Stimulated activated CD8-positive, alpha-beta memory T cell treated with anti-CD3 and anti-CD28 coated beads, Interleukin-15, amount 100 ng/mL, for 24 hours (primary cell): Measurements from ENCODE around the gene TNFAIP2.
A peak's percentile ranks its signal among the peaks of the same experiment; 100 is the strongest.

Source experiments
- DNase-seq: peaks from one replicate; pipeline ENCODE4 v3.0.0-alpha.2; 2020; ENCODE audit warnings: low read depth

TNFAIP2 gene, protein sequence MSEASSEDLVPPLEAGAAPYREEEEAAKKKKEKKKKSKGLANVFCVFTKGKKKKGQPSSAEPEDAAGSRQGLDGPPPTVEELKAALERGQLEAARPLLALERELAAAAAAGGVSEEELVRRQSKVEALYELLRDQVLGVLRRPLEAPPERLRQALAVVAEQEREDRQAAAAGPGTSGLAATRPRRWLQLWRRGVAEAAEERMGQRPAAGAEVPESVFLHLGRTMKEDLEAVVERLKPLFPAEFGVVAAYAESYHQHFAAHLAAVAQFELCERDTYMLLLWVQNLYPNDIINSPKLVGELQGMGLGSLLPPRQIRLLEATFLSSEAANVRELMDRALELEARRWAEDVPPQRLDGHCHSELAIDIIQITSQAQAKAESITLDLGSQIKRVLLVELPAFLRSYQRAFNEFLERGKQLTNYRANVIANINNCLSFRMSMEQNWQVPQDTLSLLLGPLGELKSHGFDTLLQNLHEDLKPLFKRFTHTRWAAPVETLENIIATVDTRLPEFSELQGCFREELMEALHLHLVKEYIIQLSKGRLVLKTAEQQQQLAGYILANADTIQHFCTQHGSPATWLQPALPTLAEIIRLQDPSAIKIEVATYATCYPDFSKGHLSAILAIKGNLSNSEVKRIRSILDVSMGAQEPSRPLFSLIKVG

DNA sequence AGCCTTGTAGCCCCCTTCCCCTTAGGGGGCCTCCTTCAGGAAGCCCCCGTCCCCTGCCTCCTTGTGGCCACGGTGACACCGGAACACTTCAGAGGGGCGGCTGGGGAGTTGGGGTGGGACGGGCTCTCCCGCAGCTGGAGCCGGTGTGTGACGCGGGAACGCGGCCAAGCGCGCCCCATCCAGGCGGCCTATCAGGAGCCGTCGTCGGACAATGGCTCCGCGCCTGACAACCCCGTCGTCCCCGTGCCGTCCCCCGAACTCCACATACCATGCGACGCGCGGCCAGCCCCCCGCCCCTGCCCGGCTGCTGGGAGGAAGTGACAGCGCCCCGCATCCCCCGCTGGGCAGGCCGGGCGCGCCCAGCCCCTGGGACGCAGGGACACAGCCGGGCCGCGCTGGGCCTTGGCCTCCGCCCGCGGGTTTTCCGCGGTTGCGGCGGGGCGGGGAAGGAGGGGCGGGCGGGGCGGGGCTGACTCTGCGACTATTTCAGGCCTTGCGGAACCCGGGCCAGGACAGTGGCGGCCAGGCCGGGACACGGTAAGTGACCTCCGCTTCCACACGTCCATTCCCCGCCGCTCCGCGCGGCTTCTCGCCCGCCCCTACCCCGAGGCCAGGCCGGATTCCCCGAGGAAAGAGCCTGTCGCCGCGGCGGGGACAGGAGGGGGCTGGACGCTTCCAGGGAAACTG, at the start of gene TNFAIP2:
Gene TNFAIP2, plus strand, starts transcription at position 515 of the 687 bp plus-strand sequence. CDS start 2,997 bp downstream, outside the sequence.
- no peak for DNase-seq

DNA sequence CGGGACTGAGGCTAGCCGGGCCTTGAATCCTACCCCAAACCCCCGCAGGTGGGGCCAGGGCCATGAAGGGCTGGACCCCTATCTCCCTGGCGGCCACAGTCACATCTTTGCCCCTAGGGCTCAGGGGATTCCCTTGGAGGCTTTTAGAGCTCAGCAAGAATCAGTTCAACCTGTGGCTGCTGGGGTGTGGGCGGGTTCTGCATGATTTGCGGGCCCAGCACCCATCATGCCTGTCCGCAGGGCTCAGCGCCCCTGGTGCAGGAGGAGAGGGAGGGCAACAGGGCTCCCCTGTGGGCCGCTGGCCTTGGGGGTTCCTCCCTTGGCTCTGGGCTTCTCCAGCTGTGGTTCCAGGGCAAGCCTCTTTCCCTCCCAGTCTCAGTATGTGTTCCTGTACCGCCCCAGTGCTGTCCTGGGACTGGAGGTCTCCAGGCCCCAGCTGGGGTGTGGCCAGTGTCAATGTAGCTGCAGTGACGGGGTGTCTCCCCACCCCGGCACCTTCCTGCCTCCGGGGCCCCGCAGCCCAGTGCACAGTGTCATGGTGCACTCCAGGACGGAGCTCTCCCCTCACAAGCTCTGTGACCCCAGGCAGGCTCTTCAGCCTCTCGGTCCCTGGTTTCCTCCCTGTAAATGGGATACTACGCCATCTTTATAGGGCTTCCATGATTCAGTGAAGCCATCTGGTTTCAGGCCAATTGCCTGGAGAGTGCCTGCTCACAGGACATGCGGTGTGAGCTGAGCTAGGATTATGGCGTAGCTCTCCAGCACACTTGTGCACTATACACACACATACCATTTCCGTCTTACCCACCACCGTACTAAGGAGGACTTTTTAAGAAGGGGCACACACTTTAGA, 49.2 kb upstream of the TNFAIP2 start:
- DNase-seq: no peak

DNA sequence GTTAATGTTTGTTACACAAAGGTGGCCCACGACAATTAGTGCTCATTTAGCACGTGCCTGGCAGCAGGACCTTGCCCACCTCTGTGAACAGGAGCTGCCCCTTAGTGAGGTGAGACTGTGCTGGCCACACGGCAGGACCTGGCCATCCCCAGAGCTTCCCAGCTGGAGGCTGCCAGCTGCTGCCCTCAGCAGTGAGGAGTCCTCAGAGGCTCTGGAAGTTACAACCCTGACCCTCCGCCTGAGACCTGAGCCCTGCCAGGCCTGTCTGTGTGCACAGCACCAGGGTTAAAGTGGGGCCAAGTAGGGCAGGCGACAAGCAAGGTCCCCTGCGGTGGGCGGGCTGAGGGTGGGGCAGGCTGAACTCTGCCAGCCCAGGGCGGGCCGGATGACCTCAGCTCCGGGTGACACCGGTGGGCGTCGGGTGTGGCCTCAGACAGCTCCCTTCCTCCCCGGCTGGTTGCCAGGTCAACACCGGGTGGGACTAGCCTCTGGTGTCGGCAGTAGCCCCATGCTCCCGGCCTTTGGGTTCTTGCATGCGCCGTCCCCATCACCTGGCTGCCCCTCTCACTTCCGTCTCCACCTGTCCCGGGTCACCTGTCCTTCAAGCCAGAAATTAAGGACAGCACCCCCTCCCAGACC, 48.4 kb upstream of the TNFAIP2 start:
- DNase-seq: no peak

DNA sequence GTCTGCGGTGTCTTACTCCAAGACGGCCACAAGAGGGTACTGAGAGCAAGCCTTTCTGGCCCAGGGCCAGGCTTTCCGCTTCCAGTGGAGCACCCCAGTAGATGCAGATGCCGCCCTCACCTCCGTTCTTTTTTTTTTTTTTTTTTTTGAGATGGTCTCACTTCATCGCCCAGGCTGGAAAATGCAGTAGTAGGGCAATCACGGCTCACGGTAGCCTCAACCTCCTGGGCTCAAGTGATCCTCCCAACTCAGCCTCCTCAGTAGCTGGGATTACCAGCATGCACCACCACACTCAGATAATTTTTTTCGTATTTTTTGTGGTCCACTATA, 44.9 kb upstream of the TNFAIP2 start:
- DNase-seq: peak; percentile 40

DNA sequence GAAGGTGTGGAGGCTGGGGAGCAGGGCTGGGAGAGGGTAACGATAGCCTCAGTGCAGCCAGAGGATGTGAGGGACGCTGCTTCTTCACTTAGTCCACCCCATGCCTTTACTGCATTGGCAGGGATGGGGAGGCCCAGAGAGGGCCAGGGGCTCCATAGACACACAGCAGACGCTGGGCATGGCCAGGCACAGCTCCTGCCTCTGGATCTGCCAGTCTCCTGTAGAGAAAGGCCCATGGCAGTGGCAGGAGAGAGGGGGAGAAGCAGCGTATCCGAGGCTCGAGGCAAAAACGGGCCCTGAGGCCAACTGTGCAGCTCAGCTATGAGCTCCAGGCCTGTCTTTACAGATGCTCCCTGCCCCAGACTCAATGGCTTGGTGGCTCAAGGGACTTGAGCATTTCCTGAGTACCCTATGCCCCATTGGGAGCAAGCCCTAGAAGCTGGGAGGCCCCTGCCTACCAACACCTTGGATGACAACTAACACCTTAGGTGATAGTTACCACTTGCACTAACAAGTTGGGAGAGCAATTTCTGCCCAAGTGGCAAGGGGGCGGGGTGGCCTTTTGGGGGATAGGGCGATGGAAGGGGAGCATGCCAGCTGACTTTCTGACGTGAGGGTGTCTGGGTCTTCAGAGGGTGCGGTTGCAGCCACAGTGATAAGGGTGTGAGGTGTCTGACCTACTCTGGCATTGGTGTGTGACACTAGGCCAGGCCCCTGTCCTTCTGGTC, 44.2 kb upstream of the TNFAIP2 start:
- no peak for DNase-seq

DNA sequence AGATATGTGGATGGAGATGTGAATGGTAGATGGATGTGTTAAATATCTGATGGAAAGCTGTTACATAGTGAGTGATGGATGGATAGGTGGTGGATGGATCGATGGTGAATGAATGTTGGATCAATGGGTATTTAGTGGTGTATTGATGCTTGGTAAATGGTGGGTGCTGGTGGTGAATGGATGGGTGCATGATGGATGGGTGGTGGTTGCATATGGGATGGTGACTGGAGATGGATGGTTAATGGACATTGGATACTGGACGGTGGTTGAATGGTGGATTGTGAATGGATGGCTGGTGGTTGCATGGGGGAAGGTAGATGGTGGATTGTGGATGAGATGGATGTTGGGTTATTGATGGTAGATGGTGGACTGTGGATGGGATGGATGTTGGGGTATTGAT, 41.3 kb upstream of the TNFAIP2 start:
- no peak for DNase-seq

DNA sequence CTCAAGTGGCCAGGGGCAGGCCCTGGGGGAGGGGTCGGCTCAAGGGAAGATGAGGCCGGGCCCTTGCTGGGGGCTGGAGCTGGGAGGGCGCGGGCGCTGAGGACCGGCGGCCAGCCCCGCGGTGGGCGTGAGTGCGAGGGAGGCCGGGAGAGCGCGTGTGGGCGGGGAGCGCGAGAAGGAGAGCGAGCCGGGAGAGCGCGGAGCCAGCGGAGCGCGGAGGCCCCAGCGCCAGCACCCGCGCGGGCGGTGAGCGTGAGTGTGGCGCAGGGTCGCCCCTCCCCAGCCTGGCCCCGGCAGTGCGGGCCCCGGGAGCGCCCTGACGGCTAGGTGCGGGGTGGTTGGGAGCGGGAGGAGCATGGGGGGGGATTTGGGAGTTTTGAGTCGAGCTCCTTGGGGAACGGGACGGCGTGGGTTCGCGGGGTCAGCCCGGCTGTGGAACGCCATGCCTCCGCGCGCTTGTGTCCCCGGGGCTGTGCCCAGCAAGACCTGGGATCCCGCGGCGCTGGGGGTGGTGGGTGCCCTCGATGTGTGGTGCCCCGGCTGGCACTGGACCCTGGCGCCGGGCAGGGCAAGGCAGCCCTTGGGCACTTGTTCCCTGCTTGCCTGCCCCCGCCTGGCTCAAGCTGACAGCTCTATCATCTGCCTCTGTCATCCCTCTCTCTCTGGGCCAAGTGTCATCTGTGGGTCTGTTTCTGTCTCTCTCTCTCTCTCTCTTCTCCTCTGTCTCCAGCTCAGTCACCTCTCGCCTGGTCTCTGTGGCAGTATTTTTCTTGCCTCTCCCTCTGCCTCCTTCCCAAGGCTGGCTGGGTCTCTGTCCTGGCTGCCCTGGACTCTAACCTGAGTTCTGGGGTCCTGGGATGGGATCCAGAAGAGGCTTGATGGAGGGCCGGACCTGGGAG, 39.0 kb upstream of the TNFAIP2 start, which contains the start of gene LBHD2:
Gene LBHD2, plus strand, starts transcription at position 190 of the 899 bp plus-strand sequence. CDS start 1,803 bp downstream, outside the sequence.
- DNase-seq: no peak

DNA sequence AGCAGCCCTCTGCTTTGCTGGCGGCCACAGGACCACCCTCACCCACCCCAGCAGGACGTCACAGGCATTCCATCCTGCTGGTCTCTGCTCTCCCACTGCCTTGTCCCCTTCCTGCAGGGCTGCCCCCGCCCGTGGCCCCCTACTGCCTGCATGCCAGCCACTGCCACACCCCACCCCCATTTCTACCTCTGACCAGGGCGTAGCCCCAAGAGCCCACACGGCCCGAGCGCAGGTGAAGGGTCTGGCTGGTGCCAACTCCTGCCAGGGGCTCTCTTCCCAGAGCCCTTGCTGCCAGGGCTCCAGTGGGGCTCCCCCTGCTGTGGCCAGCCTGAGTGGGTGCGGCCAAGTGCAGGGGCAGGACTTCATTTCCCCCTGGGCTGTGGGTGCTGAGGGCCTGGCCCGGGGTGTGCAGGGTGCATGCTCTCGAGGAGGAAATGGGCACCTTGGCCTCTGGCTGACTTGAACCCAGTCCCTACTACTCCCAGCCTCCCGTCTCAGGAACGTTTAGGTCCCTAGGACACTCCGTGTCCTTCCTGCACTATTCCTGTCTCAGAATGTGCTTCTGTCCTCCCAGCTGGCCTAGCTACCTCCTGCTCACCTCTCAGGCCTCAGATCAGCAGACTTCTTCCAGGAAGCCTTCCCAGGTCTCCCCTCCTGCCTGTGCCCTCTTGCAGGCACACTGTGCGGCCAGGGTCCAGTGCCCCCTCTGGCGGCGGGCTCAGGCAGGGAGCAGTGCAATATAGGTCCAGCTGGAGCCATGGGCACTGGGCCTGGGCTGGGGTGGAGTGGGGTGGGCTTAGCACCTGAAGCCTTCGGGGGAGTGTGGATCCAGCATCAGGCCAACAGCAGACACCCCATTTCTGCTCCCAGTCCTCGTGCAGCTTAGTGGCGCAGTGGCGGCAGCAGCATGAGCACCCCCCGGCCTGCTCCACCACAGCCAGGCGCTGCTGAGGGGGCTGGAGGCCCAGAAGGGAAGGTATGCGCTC, 37.9 kb upstream of the TNFAIP2 start:
- DNase-seq: no peak

DNA sequence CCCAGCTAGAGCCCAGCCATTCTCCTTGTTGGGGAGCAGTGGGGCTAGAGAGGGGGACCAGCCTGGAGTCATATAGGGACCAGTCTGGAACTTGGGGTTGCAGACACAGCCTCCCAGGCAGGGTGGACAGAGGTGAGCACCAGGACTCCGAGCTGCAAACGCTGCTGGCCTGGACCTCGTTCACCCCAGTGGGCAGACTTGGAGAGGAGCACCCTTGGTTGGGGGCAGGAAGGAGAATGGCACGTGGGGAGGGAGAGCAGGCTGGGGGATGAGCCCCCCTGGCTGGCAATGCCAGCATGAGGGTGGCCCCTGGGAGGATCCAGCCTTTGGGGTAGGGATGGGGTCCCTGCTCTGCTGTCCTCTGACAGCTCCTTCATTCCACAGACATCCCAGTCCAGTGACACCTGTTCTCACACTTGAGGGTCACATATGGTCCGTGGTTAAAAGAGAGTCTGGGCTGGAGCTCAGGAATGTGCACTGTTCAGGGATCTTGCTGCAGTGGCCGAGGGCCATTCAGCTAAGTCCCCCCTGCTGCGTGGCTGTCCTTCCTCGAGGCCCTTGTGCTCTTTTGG, 36.4 kb upstream of the TNFAIP2 start:
- DNase-seq: no peak

DNA sequence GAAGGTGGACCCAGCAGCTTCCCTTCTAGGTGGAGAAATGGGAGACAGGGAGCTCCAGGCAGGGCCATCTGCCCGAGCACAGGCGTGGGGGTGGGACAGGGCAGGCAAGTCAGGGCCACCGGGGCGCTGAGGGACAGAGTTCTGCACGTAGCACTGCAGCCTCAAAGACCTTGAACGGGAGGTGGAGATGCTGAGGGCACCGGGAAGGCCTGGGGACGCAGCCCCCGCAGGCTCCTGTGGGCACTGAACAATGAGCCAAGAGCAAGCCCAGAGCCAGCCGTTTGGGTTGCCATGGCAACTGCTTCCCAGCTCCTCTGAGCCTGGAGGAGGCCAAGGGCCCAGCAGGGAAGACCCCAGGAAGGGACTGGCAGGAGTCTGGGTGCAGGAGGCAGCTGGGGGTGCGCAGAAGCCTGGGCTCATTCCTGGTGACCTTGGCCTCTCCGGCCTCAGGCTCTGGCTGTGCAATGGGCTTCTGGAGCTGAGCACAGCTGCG, 35.9 kb upstream of the TNFAIP2 start:
- DNase-seq: no peak

DNA sequence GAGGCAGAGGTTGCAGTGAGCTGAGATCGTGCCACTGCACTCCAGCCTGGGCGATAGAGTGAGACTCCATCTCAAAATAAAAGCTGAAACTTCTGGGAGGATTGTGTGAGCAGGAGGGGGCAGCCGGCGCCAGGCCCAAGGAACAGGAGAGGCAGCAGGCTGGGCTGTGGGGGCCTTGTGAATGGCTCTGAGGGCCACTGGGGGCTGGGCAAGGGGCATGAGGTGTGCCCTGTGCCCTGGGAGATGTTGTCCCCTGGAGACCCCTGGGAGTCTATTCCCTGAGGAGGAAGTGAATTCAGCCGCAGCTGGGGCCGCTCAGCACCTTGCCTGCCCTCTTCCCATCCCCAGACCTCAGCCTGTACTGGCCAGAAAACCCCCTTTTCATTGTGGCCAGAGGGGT, 34.3 kb upstream of the TNFAIP2 start:
- no peak for DNase-seq

DNA sequence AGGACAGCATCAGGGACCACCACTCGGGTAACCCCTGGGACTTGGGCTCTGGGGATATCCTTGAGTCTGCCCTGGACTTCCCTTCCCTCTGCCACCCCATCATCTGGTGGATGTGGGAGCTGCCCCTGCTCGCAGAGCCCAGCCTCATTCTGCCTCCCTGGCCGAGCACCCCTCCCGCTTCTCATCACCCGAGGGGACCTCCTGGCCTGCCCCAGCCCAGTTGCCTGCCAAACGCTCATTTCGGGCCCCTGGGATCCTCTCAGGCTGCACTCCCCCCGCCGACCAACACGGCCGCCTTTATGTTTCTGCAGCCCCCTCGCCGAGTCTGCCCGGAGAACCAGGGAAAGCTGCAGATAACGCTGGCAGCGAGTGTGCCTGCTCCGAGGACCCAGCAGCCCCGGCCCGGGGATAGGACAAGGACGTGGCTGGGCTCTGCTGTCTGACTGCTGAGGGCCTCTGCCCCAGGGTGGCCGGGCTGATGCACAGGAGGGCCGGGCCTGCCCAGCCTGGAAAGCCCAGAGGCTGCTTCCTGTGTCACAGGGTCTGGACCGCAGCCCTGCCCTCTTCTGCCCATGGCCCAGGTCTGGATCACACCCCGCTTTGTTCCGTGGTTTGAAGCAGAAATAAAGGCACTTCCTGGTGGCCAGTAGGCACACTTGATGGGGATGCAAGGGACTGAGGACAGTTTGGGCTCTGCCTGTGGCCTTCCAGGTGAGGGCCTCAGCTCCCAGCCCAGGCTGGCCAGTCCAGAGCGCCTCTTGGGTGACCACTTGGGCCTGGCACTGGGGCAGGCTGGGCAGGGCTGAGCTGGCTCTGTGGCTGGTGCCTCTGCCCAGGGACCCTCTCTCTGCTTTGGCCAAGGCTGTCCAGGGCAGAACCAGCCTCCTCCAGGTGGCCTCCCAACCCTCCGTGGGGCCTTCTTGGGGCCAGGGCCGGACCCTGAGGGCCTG, 33.6 kb upstream of the TNFAIP2 start:
- DNase-seq: no peak

DNA sequence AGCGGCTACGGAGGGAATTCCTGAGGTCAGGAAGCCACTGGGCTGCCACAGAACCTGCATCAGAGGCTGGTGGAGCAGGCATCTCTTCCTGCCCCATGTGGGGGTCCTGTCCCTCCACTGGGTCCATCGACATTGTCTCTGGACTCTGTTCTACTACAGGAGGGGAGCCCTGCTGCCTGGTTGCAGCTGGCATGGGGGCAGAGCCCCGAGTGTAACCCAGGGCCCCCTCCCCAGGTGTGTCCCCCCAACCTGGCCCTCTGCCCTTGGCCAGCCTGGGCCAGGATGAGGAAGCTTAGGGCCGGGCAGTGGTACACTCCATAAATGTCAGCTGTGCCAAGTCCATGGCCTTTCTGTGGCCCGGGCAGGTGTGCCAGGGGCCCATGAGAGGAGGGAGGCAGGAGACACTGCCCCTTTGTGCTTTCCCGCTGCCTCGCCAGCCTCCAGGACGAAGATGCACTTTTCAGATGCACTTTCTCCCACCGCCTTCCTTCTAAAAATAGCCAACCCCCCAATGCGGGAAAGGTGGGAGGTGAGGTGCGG, 32.7 kb upstream of the TNFAIP2 start:
- DNase-seq: no peak

DNA sequence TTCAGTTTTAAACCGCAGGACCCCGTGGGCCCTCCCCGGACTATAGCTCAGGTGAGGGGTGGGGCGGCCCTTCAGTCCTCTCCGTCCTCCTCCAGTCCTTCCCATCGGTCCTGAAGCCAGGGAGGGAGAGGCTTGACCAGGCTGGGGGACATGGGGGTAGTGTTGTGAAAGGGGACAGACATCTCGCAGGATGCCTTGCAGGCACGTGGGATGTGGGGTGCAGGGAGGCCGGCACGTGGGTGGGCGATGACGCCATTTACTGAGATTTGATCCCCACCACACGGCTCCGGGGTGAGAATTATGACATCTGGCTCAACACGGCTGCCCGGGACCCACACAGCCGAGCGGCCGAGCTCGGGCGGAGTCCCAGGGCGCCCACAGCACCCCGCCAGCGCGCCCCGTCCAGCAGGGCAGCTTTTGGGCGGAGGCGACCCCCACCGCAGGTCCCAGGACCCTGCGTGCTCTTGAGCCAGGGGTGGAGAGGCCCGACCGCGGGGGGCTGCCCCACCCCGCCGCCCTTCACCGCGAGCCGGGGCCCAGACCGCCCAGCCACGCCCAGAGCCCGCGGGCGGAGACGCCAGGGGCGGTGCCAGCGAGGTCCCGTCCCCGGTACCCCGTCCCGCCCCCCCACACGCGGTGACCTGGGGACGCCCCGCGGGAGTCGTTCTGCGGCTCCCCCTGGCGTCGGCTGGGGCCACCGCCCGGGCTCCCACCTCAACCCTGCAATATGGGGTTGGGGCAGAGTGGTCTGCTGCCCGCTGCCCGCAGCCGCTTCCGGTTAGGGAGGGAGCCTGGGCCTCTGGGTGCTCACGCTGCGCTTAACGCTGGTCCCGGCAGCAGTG, 32.0 kb upstream of the TNFAIP2 start:
- DNase-seq: peak; percentile 61

DNA sequence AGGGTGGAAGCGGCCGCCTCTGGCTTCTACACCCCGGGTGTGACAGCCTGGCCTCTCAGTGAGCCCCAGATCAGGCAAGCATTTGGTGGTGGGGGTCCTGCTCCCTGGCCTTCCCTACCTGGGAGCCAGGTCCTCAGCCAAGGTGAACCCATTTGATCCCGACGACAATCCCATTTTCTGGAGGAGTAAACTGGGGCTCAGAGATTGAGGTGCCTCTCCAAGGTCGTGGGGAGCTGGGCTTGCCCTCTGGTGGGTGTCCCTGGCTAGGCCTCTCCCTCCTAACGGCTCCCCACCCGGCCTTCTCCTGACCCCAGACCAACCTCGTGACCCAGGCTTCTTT, 31.4 kb upstream of the TNFAIP2 start:
- no peak for DNase-seq
